CD1c-positive myeloid dendritic cell (primary cell): ENCODE measurements around the gene CD7.

ENCODE experiments used
- DNase-seq: peaks from one replicate; pipeline ENCODE4 v3.0.0-alpha.2; 2016; ENCODE audit errors: extremely low spot score

Gene CD7

GRCh38 chr17:82328141-82328993 lies 11.0 kb upstream of the CD7 start:
- DNase-seq, result no peak

GRCh38 chr17:82327757-82328140 lies 10.3 kb upstream of the CD7 start:
- no peak for DNase-seq

- no peak for DNase-seq
These were observed 9.9 kb upstream of the CD7 start for GRCh38 chr17:82327289-82327688.

- no peak for DNase-seq
These were observed 8.1 kb upstream of the CD7 start for GRCh38 chr17:82325286-82326180.

GRCh38 chr17:82324566-82325285 lies 7.3 kb upstream of the CD7 start:
- no peak for DNase-seq

- DNase-seq, result no peak
These were observed 6.3 kb upstream of the CD7 start for GRCh38 chr17:82323514-82324234.

GRCh38 chr17:82322526-82323453 lies 5.4 kb upstream of the CD7 start:
- DNase-seq, result no peak

GRCh38 chr17:82321947-82322466 lies 4.6 kb upstream of the CD7 start:
- no peak for DNase-seq

GRCh38 chr17:82320956-82321927 lies 3.8 kb upstream of the CD7 start:
- peak; percentile 51 for DNase-seq

GRCh38 chr17:82320140-82320840 lies 2.9 kb upstream of the CD7 start:
- DNase-seq, result no peak

GRCh38 chr17:82319619-82320062 lies 2.2 kb upstream of the CD7 start:
- no peak for DNase-seq

- DNase-seq, result no peak
These were observed 1.6 kb upstream of the CD7 start for GRCh38 chr17:82318772-82319606.

GRCh38 chr17:82318169-82318498 lies 726 bp upstream of the CD7 start:
- DNase-seq, result no peak

GRCh38 chr17:82316651-82317393 lies 586 bp downstream of the CD7 start:
- no peak for DNase-seq

- peak; percentile 32 for DNase-seq
These were observed 1.6 kb downstream of the CD7 start for GRCh38 chr17:82315703-82316358.
